ENCODE results near the gene HOXB7. TPM values are rescaled to one million over a fixed set of nuclear protein-coding genes. Genes with fewer than 3 reads are reported as not detected.

Gene HOXB7
- total RNA-seq, 1 donor from 2014 or later: 0.55 TPM

GRCh38 chr17:48642843-48643696 lies 32.3 kb upstream of the HOXB7 start:
- no peak overlapping the region for H3K4me3 Mint-ChIP-seq (ENCODE audit: low read depth)
- no peak for TF ChIP-seq CTCF (IDR thresholded peaks at IDR 0.05; ENCODE audit: unreplicated experiment)
- no peaks in the 10 kb centered on the region for H3K36me3 Mint-ChIP-seq (ENCODE audit: insufficient read depth)
- no peak overlapping the region for H3K27ac Mint-ChIP-seq
- H3K4me1 Mint-ChIP-seq (ENCODE audit: low read depth): peaks cover 2% of the 10 kb centered on the region
- no peaks in the 10 kb centered on the region for H3K9me3 Mint-ChIP-seq (ENCODE audit: low read depth)
- DNase-seq (ENCODE audit: low spot score, unreplicated experiment): no peak
- H3K27me3 Mint-ChIP-seq: peaks cover 95% of the 10 kb centered on the region

DNA sequence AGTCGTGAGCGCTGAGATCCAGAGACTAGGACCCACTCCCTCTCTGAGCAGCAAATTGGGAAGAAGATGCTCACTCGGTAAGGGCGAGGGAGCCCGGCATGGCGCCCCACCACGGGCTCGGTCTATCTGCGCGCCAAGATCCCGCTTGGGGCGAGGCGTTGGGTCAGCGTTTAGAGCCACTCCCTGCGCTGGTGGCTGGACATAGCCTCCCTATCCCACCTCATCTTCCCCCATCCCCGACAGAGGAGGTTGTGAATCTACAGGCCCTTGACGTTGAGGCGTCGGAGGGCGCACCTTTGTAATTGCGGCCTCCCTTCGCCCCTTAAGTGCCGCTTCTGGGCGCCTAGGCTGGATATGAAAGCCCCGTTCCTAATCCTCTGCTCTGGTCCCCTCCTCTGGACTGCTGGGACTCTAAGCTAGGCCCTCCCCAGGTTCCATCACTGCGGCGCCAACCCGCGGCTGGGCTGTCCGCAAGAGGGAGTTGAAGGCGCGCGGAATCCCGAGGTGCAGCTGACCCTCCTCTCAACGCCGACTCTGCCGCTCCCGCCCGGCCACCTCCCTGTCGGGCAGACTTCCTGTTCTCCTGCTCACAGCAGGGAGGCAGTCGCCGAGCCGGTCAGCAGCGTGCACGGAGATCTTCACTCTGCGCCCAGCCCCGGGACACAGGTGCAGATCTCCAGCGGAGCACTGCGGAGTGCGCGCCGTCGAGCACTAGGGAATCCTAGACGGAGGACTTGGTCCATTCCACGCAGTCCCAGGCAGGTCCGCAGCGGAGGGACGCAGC lies 31.4 kb upstream of the HOXB7 start:
- Mint-ChIP-seq H3K9me3 (ENCODE audit: low read depth) (no peaks in the 10 kb centered on the region), H3K27ac (no peak overlapping the region), H3K27me3 (peaks cover 96% of the 10 kb centered on the region), H3K4me1 (ENCODE audit: low read depth) (peaks cover 2% of the 10 kb centered on the region), H3K4me3 (ENCODE audit: low read depth) (no peak overlapping the region), H3K36me3 (ENCODE audit: insufficient read depth) (no peaks in the 10 kb centered on the region)
- peak; percentile 10 for TF ChIP-seq CTCF (IDR thresholded peaks at IDR 0.05; ENCODE audit: unreplicated experiment)
- no peak for DNase-seq (ENCODE audit: low spot score, unreplicated experiment)

GRCh38 chr17:48641541-48642058 lies 30.8 kb upstream of the HOXB7 start:
- H3K27ac Mint-ChIP-seq: no peak overlapping the region
- no peaks in the 10 kb centered on the region for H3K9me3 Mint-ChIP-seq (ENCODE audit: low read depth)
- no peak for DNase-seq (ENCODE audit: low spot score, unreplicated experiment)
- TF ChIP-seq CTCF (IDR thresholded peaks at IDR 0.05; ENCODE audit: unreplicated experiment): no peak
- H3K36me3 Mint-ChIP-seq (ENCODE audit: insufficient read depth): no peaks in the 10 kb centered on the region
- H3K27me3 Mint-ChIP-seq: peaks cover 97% of the 10 kb centered on the region
- no peaks in the 10 kb centered on the region for H3K4me1 Mint-ChIP-seq (ENCODE audit: low read depth)
- H3K4me3 Mint-ChIP-seq (ENCODE audit: low read depth): no peak overlapping the region

- TF ChIP-seq CTCF (IDR thresholded peaks at IDR 0.05; ENCODE audit: unreplicated experiment): no peak
- H3K36me3 Mint-ChIP-seq (ENCODE audit: insufficient read depth): no peaks in the 10 kb centered on the region
- DNase-seq (ENCODE audit: low spot score, unreplicated experiment): no peak
- no peak overlapping the region for H3K27ac Mint-ChIP-seq
- H3K27me3 Mint-ChIP-seq: peaks cover 100% of the 10 kb centered on the region
- H3K9me3 Mint-ChIP-seq (ENCODE audit: low read depth): no peaks in the 10 kb centered on the region
- H3K4me1 Mint-ChIP-seq (ENCODE audit: low read depth): no peaks in the 10 kb centered on the region
- no peak overlapping the region for H3K4me3 Mint-ChIP-seq (ENCODE audit: low read depth)
These were observed 30.0 kb upstream of the HOXB7 start for GRCh38 chr17:48640858-48641180.

All from progenitor cell of endocrine pancreas (in vitro differentiated cells).